Endothelial cell of umbilical vein (primary cell): Measurements from ENCODE around the gene ZNF346. TPM values are rescaled to one million over a fixed set of nuclear protein-coding genes. Genes with fewer than 3 reads are reported as not detected.

Experiments used
- BruUV-seq: library from RNA; stranded (reverse); fragments of 400-500 nt; replicated peaks from 2 replicates; lab custom pipeline; 2021; lab: Mats Ljungman, UMichigan
- CTCF ChIA-PET: fragments of 300-600, 350-600 bp; sonication (Branson Sonifier 250); formaldehyde crosslinking; loops from one replicate; lab custom pipeline; 2021; ENCODE audit warnings: antibody characterized with exemption, inconsistent platforms; lab: Charles Lee
- POLR2A ChIA-PET: fragments of 300-600, 350-600 bp; sonication (Branson Sonifier 250); formaldehyde crosslinking; loops from one replicate; lab custom pipeline; 2021; ENCODE audit warnings: antibody characterized with exemption, inconsistent platforms; lab: Charles Lee
- DNase-seq: peaks from one replicate; pipeline ENCODE4 v3.0.0-alpha.2; 2011; ENCODE audit warnings: low read depth, low spot score
- FAIRE-seq: peaks from 2 replicates; lab custom pipeline; 2011; peaks lifted over from hg19 to GRCh38; lab: Jason Lieb, UNC
- H2AFZ ChIP-seq: 2 replicates; pipeline ENCODE4 v1.6.0; 2012; ENCODE audit warnings: low read depth, low read length, control low read depth, inconsistent platforms
- H3K27ac ChIP-seq: 2 replicates; pipeline ENCODE4 v1.5.1; 2011; ENCODE audit warnings: low read depth, mild to moderate bottlenecking, control low read depth, low read length, moderate library complexity; ENCODE audit not compliant: insufficient read depth
- H3K27me3 ChIP-seq, 2 experiments: 2 replicates each; pipeline versions ENCODE4 v1.6.0 to v1.6.1; 2011; ENCODE audit warnings: low read length in 2 of 2, mixed read lengths in 1 of 2; ENCODE audit not compliant: control insufficient read depth in 2 of 2, insufficient read depth in 2 of 2
- H3K36me3 ChIP-seq, 2 experiments: 2 replicates in 1 of 2; 3 replicates in 1 of 2; pipeline ENCODE4 v1.5.1; 2011; ENCODE audit warnings: low read length in 2 of 2, mild to moderate bottlenecking in 1 of 2, moderate library complexity in 1 of 2; ENCODE audit not compliant: control insufficient read depth in 2 of 2, insufficient read depth in 2 of 2; ENCODE audit errors: extremely low read depth in 1 of 2
- H3K4me1 ChIP-seq: 3 replicates; pipeline ENCODE4 v1.5.1; 2011; ENCODE audit warnings: mild to moderate bottlenecking, low read length; ENCODE audit not compliant: control insufficient read depth, insufficient read depth; ENCODE audit errors: extremely low read depth
- H3K4me2 ChIP-seq: 2 replicates; pipeline ENCODE4 v1.6.1; 2011; ENCODE audit warnings: low read length, control low read depth, mixed read lengths; ENCODE audit not compliant: insufficient read depth
- H3K4me3 ChIP-seq, 3 experiments: fragments of 200-600 bp in 1 of 3; sonication (generic), shearing (Covaris generic) in 1 of 3; replicated peaks in 1 of 3; 2 replicates each; pipeline ENCODE4 v1.5.1; 2011 to 2016; ENCODE audit warnings: control low read depth in 3 of 3, low read length in 3 of 3, mild to moderate bottlenecking in 2 of 3, inconsistent platforms in 1 of 3, low read depth in 1 of 3, moderate library complexity in 1 of 3; ENCODE audit not compliant: insufficient read depth in 1 of 3
- H3K79me2 ChIP-seq: 2 replicates; pipeline ENCODE4 v1.6.0; 2012; ENCODE audit warnings: low read length, inconsistent platforms; ENCODE audit not compliant: control insufficient read depth, insufficient read depth
- H3K9ac ChIP-seq: replicated peaks from 2 replicates; pipeline ENCODE3; 2011; ENCODE audit warnings: low read length, control low read depth; ENCODE audit not compliant: insufficient read depth; ENCODE audit errors: extremely low read depth
- H3K9me1 ChIP-seq: replicated peaks from 3 replicates; pipeline ENCODE4 v1.6.0; 2011; ENCODE audit warnings: mild to moderate bottlenecking, low read length; ENCODE audit not compliant: control insufficient read depth, insufficient read depth; ENCODE audit errors: extremely low read depth
- H3K9me3 ChIP-seq: replicated peaks from 2 replicates; pipeline ENCODE4 v1.5.1; 2012; ENCODE audit warnings: low read length, inconsistent platforms; ENCODE audit not compliant: control insufficient read depth, insufficient read depth
- H4K20me1 ChIP-seq: replicated peaks from 2 replicates; pipeline ENCODE3; 2011; ENCODE audit warnings: mild to moderate bottlenecking, low read length; ENCODE audit not compliant: control insufficient read depth, insufficient read depth; ENCODE audit errors: extremely low read depth
- CTCF ChIP-seq, 2 donors: IDR thresholded peaks; 1 replicate in 1 of 2; 2 replicates in 1 of 2; pipeline ENCODE4 v1.5.1; 2011; ENCODE audit warnings: low read length in 2 of 2, mild to moderate bottlenecking in 2 of 2, moderate library complexity in 2 of 2, control low read depth in 1 of 2, inconsistent platforms in 1 of 2, low read depth in 1 of 2; ENCODE audit not compliant: insufficient read depth in 1 of 2; ENCODE audit errors: extremely low read depth in 1 of 2
- EZH2 ChIP-seq: IDR thresholded peaks from 2 replicates; pipeline ENCODE4 v1.6.1; 2012; ENCODE audit warnings: borderline replicate concordance, low read depth, mild to moderate bottlenecking, moderate library complexity, low read length, inconsistent platforms; ENCODE audit not compliant: severe bottlenecking
- FOS ChIP-seq: IDR thresholded peaks from 2 replicates; pipeline ENCODE4 v1.6.1; 2011; ENCODE audit warnings: mild to moderate bottlenecking, low read length, moderate library complexity, borderline replicate concordance; ENCODE audit not compliant: insufficient read depth
- GATA2 ChIP-seq: IDR thresholded peaks from 2 replicates; pipeline ENCODE4 v1.7.0; 2011; ENCODE audit warnings: low read depth, mild to moderate bottlenecking, moderate library complexity, mixed read lengths, low read length; ENCODE audit not compliant: insufficient read length, insufficient read depth
- JUN ChIP-seq: IDR thresholded peaks from 2 replicates; pipeline ENCODE4 v1.6.1; 2011; ENCODE audit warnings: borderline replicate concordance, low read depth; ENCODE audit not compliant: insufficient read length, insufficient read depth
- MYC ChIP-seq: IDR thresholded peaks from one replicate; pipeline ENCODE4 v1.6.1; 2011; ENCODE audit warnings: mild to moderate bottlenecking, low read depth, low read length
- POLR2A ChIP-seq: IDR thresholded peaks from 2 replicates; pipeline ENCODE4 v1.6.1; 2012; ENCODE audit warnings: low read depth, mild to moderate bottlenecking, control low read depth, low read length
- POLR2AphosphoS5 ChIP-seq: IDR thresholded peaks from 2 replicates; pipeline ENCODE4 v1.6.1; 2012; ENCODE audit warnings: low read depth, mild to moderate bottlenecking, control low read depth, low read length, moderate library complexity; ENCODE audit not compliant: insufficient read depth
- dilution Hi-C: fragments of 300-500 bp; cut with MboI; formaldehyde crosslinking; loops from one replicate; pipeline ENCODE4 v1.15.0; 2019; ENCODE audit warnings: low sequenced_read_pairs; ENCODE audit not compliant: extremely low pct_ligation_motif_present
- intact Hi-C: fragments of 100-400 bp; cut with micrococcal nuclease; formaldehyde crosslinking; loops from one replicate; pipeline ENCODE4 v1.10.0; 2022
- polyA plus RNA-seq, 4 experiments: library from polyadenylated mRNA; depleted of rRNA in 3 of 4; stranded (reverse) in 3 of 4; unstranded in 1 of 4; fragments of >200 nt; gene quantifications; 2 replicates each; pipeline versions ENCODE4 v1.2.1 to v1.2.3, GENCODE V29; 2011 to 2012; ENCODE audit warnings: missing spikeins in 1 of 4
- total RNA-seq: library from RNA; stranded (reverse); gene quantifications from 2 replicates; pipeline ENCODE4 v1.2.3, GENCODE V29; 2021
- TF ChIP-seq, protein P1 (sequence below): IDR thresholded peaks from 2 replicates; pipeline ENCODE4 v1.6.1; 2011; ENCODE audit not compliant: insufficient read depth, insufficient read length

Gene ZNF346
- total and polyA plus RNA-seq, 2 donors (not counting 3 experiments of a cell fraction or from before 2014, with no cell fraction given), result 25.3 to 35.2 TPM

- no peak for TF ChIP-seq GATA2
- no peak for TF ChIP-seq POLR2AphosphoS5
- TF ChIP-seq, protein P1, sequence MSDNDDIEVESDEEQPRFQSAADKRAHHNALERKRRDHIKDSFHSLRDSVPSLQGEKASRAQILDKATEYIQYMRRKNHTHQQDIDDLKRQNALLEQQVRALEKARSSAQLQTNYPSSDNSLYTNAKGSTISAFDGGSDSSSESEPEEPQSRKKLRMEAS, result no peak
- TF ChIP-seq MYC, result no peak
- no peak for TF ChIP-seq CTCF (IDR thresholded peaks at IDR 0.05; ENCODE audit: extremely low read depth in 1 of 2, insufficient read depth in 1 of 2, low read depth in 1 of 2, low read length in 2 of 2)
- no peak for TF ChIP-seq JUN
- TF ChIP-seq POLR2A, result no peak
- no peak for TF ChIP-seq EZH2
- no peak for TF ChIP-seq FOS
- BruUV-seq, result no TSS peak
Observed at GRCh38 chr5:177098470-177099141, 76.1 kb downstream of the ZNF346 start.

More at GRCh38 chr5:177098470-177099141, 76.1 kb downstream of the ZNF346 start:
- ChIA-PET CTCF (interaction anchor here (0.9 to 2.9 kb wide), 6 partner anchors 10 to 27 kb away, joined by 3 to 15 read pairs (median 10); partner anchors contain the start of gene FGFR4), POLR2A (no interaction called here)
- intact Hi-C loops, result no loop called here
- no peak overlapping the region for H3K27ac ChIP-seq
- H3K36me3 ChIP-seq, result no peaks in the 10 kb centered on the region
- H4K20me1 ChIP-seq, result no peaks in the 10 kb centered on the region
- DNase-seq, result no peak
- no peak overlapping the region for H3K4me2 ChIP-seq
- no peaks in the 10 kb centered on the region for H3K9me1 ChIP-seq
- H3K27me3 ChIP-seq, result no peaks in the 10 kb centered on the region
- no peaks in the 10 kb centered on the region for H3K9me3 ChIP-seq
- H3K4me1 ChIP-seq, result peaks cover 20% of the 10 kb centered on the region
- no peak overlapping the region for H3K4me3 ChIP-seq
- no peak for FAIRE-seq
- no peak overlapping the region for H2AFZ ChIP-seq
- dilution Hi-C loops, result no loop called here
- H3K79me2 ChIP-seq, result no peaks in the 10 kb centered on the region
- no peak overlapping the region for H3K9ac ChIP-seq
